ENCODE results near the gene THSD4.

THSD4 gene

DNA sequence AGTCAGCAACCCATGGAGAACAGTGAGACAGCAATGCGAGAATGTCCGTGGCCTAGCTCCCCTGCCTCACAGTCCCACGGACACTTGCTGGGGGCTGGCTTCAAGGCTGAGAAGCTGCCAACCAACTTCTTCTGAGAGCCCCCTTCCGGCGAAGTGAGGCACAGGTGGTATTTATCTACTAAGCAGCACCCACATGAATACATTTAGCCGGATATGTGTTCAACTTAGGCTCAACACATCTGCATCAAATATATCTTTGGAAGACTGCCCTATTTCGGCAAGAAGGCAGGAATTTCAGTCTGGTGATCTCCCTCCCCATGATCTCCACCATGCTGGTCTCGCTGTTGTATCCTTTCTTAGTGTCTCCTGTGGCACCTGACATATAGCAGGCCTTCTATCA, 354.1 kb downstream of the THSD4 start:
- DNase-seq = no peak

DNA sequence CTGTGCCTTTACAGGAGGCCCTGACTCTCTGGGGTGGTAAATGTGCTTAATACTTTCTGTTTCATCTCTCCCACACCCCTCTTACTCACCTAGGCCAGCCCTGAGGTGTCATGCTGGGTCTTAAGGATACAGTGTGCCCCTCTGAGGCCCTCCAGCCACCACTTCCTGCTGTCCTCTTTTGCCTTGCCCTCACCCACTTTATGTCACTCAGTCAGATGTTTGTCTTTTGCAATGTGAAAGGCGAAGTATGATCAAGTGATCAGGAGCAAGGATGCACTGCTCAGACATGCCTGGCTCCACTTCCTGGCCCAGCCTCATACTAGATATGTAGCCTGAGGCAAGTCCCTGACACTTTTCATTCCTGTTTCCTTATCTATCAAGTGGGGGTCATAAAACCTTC, 356.1 kb downstream of the THSD4 start:
- no peak for DNase-seq

DNA sequence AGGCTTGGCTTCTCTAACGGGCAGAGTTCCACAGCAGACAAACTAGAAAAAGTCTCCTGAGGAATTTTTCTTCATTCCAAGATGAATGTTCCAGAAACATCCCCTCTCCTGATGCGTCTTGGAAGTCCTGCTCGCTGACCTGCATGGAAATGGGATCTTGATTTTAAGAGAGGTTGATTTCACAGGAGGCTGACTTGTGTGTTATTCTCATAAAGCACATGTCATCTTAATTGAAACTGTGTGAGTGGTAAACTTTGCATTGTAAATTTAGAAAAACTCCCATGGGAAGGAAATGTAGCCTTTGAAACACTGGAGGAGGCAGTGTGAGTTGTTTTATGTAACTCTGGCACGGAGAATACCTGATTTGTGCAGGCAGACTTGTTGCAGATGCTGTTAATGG, 357.3 kb downstream of the THSD4 start:
- DNase-seq = no peak

DNA sequence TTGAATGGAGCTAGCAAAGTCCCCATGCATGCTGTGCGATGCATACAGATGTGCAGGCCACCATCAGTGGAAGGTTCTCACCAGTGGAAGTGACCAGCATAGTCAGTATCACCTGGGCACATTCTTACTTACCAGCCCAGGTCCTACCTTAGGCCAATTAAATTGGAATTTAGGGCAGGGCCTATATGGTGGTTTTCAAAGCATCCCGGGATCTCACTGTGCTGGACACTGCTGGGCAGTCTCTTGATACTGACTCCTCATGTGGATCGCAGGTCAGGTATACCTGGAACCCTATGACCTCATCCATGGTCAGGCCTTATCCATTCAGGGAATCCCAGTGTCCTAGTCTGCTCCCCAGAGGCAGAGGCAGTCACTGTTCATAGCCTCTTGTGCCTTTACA, 358.5 kb downstream of the THSD4 start:
- DNase-seq = no peak

DNA sequence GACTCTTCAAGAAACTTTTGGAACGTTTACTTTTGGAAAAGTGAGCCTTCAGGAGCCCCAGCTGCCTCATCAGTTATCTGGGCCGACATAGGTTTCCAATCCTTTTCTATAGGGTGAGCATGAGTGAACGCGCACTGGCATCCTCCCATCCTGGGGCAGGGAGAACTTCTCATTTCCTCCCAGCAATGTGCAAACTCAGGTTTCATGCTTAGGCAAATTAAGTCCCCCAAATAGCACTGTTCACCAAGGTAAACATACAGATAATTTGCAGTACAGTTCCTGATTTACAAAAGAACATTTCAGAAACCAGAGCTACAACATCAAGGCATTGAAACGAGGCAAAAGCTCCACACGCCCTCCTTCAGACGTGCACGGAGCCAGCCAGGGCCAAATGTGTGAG, 361.6 kb downstream of the THSD4 start:
- DNase-seq = no peak

DNA sequence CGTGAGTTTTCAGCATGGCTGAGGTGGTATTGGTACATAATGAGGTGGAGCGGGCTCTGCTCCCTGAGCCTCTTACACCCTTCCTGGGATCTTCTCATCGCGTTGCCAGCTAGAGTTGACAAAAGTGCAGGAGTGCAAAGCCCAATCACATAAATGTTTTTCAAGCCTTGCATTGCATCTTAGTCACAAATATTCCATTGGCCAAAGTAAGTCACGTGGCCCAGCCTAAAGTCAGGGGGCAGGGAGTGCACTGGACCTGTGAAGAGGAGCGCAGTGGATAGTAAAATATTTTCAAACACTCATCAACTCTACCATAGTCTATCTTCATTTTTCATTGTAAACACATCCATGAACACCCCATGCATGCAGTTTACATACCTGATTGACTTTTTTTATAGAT, 365.3 kb downstream of the THSD4 start:
- DNase-seq = no peak

DNA sequence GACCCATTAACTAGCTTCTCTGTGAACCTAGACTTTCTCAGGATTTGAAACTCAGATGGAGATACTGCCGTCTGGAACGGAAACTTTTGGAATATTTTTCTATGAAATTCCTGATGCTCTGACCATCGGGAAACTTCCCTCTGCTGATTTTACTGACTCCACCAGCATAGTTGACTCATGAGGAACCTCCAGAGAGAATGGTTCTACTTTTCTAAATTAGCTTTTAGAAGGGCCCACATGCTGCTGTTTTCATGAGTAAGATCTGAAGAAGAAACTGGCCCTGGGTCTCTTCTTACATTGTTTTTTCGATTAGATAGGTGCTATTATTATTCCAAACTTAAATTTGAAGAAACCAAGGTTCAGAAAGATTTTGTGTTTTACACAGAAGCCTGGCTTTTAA, 368.8 kb downstream of the THSD4 start:
- no peak for DNase-seq

DNA sequence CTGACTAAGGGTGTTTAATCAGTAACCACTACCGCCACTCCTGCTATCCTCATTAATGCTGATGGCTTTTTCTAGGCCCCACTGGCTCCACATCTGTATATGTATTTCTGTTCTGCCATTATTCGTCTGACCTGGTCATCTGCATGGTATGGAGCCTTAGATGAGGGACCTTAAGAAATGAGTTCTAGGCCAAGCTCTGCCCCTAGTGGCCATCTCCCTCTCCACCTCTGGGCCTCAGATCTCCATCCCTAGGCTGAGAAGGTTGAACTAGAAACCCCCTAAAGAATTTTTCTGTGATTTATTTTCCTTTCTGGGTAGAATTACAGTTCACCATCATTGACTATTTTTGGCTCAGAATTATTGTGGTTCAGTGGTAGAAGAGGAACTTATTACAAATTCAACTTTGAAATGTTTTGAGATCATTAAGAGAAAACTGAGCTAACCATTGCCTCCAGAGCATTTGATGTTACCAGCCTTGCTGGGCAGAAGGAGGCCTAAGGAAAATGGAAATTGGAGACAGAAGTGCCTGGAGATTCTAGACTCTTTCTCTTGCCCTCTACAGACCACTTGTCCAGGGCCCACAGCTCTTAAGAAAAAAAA, 369.9 kb downstream of the THSD4 start:
- DNase-seq = no peak

DNA sequence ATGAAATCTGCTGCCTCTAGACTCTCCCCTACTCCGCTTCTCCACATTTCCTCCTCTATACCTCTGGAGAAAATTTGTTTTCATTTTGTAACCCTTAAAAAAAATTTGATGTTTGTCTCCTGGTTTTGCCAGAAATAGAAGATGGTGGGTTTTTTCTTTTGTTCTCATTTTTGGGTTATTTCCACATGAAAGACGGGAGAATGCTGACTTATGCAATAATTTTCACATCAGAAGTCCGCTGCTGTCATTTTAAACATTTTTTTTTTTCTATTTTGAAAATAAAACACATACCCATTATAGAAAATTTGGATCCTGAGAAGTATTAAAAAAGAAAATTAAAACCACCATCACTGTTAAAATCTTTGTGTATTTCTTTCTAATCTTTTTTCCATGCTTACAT, 374.3 kb downstream of the THSD4 start:
- no peak for DNase-seq

DNA sequence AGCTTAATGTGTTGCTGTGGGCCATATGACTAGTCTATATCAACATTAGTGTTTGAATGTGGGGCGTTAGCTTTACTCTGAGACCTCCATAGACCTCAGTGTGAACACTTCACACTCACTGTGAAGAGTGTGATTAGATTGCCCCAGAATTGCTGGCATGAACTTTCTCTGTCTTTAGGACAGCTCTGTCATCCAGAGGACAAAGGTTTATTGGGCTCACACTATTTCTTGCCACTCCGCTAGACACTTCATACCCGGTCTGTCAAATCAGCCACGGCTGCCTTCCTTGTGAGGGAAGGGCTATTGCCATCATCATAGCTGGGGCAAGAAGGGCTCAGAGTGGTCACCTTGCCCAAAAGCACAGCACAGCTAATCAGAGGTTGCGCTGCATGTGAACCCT, 378.3 kb downstream of the THSD4 start:
- DNase-seq = no peak

DNA sequence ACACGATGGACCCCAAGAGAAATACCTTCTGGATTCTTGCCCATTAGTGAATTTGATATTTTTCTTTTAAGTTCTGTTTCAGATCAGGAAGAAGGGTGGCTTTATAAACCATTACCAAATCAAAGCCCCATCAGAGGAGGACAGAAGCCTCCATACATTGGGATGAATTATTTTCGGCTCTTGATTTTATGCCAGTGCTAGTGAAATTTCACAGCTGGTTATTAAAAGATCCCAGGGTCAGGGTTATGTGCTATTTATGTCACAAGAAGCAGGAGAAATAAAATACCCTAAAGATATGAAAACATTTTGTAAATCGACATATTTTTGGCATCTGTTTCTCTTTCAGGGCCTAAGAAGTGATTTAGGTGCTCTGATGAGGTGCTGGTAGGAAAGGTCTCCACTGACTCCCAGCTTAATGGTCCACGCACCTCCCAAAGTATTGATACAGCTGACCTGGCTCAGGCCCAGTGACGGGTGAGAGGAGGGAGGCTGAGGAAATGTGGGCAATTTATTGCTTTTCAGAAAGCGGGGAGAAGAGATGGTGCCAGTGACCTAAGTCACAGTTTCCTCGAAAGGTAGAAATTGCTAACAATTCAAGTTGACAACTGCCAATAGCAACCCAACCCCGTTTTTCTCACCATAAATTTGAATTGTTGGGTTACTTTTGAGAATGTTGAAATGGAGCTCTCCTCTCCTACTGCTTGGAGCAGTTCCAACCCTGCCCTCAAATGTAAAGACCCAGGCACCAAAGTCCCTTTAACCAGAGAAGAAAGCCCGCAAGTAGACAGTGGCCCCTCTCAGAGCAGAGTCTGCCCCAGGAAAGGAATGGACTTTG, 379.5 kb downstream of the THSD4 start:
- no peak for DNase-seq

DNA sequence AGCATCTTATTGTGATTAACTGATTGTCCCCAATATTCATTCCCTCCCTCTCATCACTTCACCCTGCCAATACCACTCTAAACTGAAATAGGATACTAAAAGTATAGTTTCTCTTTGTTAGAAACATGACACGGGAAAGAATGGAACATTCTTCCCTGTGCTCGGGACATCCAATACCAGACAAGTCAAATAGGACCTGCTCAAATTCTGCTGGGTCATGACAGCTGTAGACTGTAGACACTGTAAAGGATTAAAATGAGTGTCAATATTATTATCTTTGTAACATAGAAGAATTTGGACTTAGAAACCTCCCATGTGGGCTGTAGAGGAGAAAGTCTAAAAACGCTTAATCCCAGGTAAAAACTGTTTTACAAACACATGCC, 380.1 kb downstream of the THSD4 start:
- DNase-seq = no peak

DNA sequence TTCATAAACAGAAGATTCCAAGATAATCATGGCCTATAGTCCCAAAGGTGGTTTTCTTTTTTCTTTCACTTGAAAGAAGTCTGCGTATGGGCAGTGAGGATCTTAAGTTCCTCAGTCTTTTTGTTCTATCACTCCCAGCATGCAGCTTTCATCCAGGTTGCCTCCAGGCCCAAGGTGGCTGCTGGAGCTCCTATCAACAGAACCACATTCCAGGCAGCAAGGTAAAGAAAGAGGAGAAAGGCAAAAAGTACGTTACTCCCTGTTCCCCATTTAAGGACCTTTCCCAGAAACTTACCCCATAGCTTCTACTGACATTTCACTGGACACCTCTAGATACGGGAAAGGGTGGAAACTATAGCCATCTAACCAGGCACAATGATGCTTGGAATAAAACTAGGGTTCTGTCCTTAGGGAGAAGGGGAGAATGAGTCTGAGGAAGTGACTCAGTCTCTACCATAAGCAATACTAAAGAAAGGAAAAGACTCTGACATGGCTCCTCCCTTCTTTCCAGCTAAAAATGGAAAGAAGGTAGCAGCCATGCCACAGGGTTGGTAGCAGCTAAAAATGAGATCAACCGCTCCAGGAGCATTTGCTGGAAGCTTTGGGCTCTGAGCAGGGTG, 381.2 kb downstream of the THSD4 start:
- DNase-seq = no peak

DNA sequence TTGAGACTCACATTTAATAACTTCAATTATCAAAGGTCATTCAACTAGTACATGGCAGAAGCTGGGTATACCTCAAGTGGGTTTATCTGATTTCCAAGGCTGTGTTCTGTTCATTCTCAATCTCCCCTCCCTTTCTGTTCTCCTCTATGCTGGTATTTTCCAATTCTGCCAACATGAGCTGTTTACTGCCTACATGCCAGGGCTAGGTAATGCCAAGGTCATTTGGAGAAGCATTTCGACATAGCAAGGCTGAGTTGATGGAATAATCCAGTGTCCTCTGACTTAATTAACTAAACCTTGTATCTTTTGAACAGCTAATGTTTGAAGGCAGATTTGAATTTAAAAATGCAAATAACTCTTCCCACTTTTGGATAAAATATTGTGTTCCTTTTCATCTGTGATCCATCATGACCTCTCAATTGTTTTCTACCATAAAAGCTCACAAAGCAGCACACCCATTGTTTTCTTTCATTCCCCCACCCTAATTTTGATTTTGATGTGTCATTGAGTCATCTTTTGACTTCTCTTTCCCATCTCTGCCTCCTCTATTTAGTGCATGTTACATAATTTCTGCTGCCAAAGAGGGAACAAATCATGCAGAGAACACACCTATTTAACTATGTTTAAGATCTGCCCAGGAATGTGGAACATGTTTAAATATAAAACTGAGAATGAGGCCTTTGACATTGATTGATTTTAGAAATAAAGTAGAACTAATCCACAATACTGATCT, 386.2 kb downstream of the THSD4 start:
- DNase-seq = no peak

DNA sequence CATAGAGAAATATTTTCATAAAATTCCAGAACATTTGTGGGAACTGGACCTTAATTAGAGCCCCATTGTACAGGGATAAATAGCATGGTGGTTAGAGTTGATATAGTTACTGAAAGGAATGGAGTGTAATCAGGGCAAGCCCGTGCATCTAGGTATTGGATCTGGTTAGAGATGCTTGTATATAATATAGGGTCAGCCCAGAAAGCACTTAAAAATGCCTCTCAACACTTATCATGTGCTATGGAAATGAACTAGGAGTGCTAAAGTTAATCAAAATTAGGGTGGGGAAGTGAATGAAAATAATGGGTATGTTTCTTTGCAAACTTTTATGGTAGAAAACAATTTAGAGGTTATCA, 386.8 kb downstream of the THSD4 start:
- DNase-seq = no peak

DNA sequence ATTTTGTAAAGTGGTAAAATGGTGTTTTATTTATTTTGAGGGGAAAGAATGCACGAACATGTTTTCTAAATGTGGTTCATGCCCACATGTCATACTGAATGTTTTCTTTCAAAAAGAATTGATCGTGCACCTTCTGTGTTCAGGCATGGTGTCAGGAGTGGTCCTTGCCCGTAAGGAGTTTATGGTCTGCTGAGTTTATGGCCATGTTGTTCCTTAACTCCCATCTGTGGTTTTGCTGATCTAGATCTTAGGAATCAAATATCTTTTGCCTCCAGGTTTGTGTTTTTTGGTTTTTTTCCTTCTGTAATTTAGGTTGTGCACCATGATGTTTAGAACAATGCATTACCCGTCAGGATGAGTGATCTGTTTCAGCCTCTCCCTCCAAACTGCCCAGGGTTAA, 390.7 kb downstream of the THSD4 start:
- DNase-seq = no peak

DNA sequence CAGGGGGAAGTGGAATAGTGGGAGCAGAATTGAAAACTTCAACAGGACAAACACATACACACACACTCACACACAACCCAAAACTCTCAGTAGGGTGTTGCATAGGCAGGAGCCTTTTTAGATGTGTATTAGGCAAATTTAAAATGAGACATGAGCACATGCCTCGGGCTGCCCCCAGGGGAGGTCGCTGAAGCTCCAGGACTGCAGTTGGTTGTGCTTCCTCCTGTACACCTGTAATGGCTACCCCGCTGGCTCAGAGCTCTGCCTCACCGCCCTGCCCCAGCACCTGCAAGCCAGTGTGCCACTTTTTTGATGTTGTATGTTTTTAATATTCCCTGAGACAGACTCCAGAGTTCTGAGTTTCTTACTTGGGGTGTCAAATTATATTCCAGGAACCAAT, 391.7 kb downstream of the THSD4 start:
- DNase-seq = no peak

DNA sequence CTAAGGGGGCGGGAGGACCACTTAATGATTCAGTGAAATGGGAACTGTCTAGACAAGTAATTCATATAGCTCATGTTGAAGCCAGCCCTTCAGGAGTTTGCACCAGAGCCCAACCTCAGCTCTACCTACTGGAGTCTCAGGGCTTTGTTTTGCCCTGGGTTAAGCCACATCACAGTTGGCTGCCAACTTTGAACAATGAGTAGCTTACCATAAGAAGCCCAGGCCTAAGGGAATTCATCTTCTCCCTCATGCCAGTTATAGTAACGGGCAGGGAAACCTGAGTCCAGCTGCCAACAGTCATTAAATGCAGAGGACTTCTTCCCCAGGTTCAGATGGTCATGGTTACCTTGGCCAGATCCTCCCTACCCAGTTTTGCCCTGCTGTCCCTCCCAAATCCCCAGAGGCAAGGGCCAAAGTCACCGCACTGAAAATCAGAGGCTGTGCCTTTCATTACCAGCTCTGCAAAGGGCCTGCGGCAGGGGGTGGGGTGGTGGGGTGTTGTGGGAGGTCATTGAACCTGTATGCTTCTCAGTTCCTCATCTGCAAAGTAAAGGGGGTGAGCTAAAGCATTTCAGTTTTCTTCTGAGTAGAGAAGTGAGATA, 392.9 kb downstream of the THSD4 start:
- no peak for DNase-seq

DNA sequence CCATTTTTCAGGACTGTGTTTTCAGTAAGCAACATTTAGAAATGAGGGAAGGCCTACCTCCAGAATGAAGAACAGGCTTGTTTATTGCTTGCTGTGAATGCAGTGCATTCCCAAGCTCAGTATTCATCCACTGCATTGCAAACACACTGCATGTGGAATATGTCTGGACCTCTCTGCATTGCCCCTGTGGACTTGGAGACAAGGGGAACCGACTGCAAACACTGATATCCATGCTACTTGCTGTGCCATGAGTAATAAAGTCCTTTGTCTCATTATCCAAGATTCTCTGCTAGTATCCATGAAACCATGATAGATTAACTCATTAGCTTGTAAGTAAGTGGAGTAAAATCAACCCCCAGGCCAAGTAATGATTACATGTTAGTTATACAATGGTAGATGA, 393.9 kb downstream of the THSD4 start:
- no peak for DNase-seq

DNA sequence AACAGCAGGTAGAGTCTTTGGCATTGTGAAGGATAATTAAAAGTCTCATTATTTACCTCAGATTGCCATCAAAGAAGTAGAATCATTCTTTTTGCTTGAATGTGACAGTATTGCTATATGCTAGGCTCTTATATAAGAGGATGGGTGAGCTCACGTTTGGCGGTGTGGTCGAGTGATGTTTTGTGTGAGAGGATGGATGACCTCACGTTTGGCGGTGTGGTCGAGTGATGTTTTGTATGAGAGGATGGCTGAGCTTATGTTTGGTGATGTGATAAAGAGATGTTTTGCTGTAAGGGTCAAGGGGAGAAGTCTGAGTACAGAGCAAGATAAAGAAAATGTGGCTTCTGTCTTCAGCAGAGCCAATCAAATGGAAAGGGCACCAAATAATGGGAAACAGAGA, 395.5 kb downstream of the THSD4 start:
- no peak for DNase-seq

DNA sequence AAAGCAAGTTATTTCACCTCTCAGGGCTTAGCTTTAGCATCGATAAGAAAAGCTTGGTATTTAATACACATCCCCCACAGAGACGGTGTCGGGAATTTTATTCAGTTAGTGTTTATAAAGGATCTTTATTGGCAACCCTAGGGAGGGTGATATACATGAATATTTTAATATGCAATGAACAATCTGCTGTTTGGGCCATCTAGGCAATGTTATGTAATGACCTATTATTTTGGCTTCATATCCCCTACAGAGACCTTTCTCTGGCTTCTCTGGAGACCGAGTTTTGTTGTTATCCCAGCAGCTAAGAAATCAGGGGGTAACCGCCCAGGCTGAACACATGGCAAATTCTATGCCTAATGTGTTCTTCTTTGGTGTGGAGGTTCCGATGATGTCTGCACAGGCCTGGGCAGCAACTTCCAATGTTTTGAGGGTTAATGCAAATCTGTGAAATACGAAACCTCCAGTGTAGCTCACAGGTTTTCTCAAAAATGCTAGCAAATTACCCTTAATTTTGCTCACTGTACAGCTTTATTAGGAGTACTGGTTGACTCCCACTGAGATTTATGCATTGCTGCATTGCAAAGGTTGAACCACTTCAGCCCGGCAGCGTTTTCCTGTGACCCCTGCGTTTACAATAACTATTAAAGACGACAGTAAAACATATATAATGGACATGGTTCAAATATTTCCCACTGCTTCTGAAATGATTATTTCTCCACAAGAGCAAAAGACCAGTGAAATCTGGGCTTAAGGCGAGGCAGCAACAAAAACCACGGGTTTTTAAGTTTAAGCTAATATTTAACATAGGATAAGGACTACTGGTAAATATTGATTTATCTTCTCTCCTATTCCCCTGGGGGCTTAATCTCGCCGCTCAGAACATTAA, 396.8 kb downstream of the THSD4 start:
- no peak for DNase-seq

DNA sequence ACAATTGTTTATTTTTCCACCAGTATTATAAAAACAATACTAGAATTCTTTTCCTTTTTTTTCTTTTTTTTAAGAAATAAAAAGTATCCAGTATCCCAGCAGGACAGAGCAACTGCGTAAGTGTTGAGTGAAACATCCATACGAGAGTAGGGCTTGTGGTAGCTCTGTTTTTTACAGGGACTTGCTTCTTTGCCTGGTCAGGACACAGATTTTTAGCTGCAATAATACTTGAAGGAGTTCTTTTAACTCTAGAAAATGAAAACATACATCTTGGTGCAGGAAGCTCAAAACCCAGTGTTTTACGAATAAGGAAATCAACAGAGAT, 397.4 kb downstream of the THSD4 start:
- no peak for DNase-seq
